ENCODE data around the gene PRKG2.

- no peak for TF ChIP-seq ZNF597 (CRISPR knock-in tag; IDR thresholded peaks at IDR 0.05)
- no peak for TF ChIP-seq CTCF (CRISPR knock-in tag; IDR thresholded peaks at IDR 0.05)
- TF ChIP-seq TFDP1 (CRISPR knock-in tag; IDR thresholded peaks at IDR 0.05; ENCODE audit: borderline replicate concordance), result no peak
Observed at GRCh38 chr4:81165861-81166430, 49.1 kb downstream of the PRKG2 start.
